K562 (cell line): ENCODE results near the gene RHEB. TPM values are rescaled to one million over a fixed set of nuclear protein-coding genes. Genes with fewer than 3 reads are reported as not detected.

Source experiments
- ATAC-seq: fragments of 200-7000 bp; cut with Tn5 transposase; 3 replicates; pipeline ENCODE4 v1.9.1; 2020; ENCODE audit warnings: moderate library complexity
- BruUV-seq: library from RNA; stranded (reverse); fragments of 400-500 nt; replicated peaks from 2 replicates; lab custom pipeline; 2021; lab: Mats Ljungman, UMichigan
- CTCF ChIA-PET: fragments of 300-600 bp; formaldehyde crosslinking; extraction: SDS; loops from one replicate; lab custom pipeline; 2021; ENCODE audit warnings: low intra/inter-chr PET ratio; lab: Yijun Ruan, JAX
- POLR2A ChIA-PET: fragments of 300-600, 350-650 bp; sonication (Branson Sonifier 250); formaldehyde crosslinking; extraction: SDS; loops from one replicate; lab custom pipeline; 2021; ENCODE audit warnings: antibody characterized with exemption, inconsistent platforms; lab: Yijun Ruan, JAX
- DNase-seq, 4 experiments: peaks; one replicate each; pipeline versions ENCODE4 v3.0.0 to v3.0.0-alpha.2; 2011 to 2018; ENCODE audit warnings: low spot score in 3 of 4, mixed read lengths in 3 of 4; ENCODE audit errors: extremely low read depth in 1 of 4
- FAIRE-seq: peaks from 2 replicates; lab custom pipeline; 2011; peaks lifted over from hg19 to GRCh38; lab: Jason Lieb, UNC
- H2AFZ ChIP-seq: 2 replicates; pipeline ENCODE4 v1.6.0; 2011; ENCODE audit warnings: low read depth, low read length, control low read depth, inconsistent platforms
- H3K27ac ChIP-seq: fragments of 200-600 bp; 3 replicates; pipeline ENCODE4 v1.8.0; 2011; ENCODE audit warnings: low read depth, mild to moderate bottlenecking, control low read depth, inconsistent platforms, low read length, moderate library complexity, mixed read lengths; ENCODE audit errors: extremely low read depth
- H3K27me3 ChIP-seq, 2 experiments: fragments of 300-600 bp in 1 of 2; 2 replicates in 1 of 2; 3 replicates in 1 of 2; pipeline versions ENCODE4 v1.6.0 to v1.8.0; 2011; ENCODE audit warnings: inconsistent platforms in 2 of 2, low read length in 2 of 2, mild to moderate bottlenecking in 1 of 2, mixed read lengths in 1 of 2, moderate library complexity in 1 of 2; ENCODE audit not compliant: control insufficient read depth in 2 of 2, insufficient read depth in 2 of 2
- H3K36me3 ChIP-seq: fragments of 300-600 bp; 3 replicates; pipeline ENCODE4 v1.8.0; 2011; ENCODE audit warnings: mild to moderate bottlenecking, low read length, inconsistent platforms; ENCODE audit not compliant: control insufficient read depth, insufficient read depth
- H3K4me1 ChIP-seq, 2 experiments: fragments of 200-600 bp in 1 of 2; replicated peaks in 1 of 2; 2 replicates in 1 of 2; 3 replicates in 1 of 2; pipeline versions ENCODE4 v1.5.1 to v1.8.0; 2011; ENCODE audit warnings: inconsistent platforms in 2 of 2, low read length in 2 of 2, mild to moderate bottlenecking in 1 of 2, mixed read lengths in 1 of 2, moderate library complexity in 1 of 2; ENCODE audit not compliant: control insufficient read depth in 2 of 2, insufficient read depth in 2 of 2
- H3K4me2 ChIP-seq: 2 replicates; pipeline ENCODE4 v1.6.1; 2011; ENCODE audit warnings: low read length, control low read depth, inconsistent platforms, mixed read lengths; ENCODE audit not compliant: insufficient read depth
- H3K4me3 ChIP-seq: fragments of 200-600 bp; sonication (generic), shearing (Covaris generic); 2 replicates; pipeline ENCODE4 v1.5.1; 2016; ENCODE audit warnings: control low read depth, inconsistent platforms
- H3K79me2 ChIP-seq: fragments of 200-600 bp; 3 replicates; pipeline ENCODE4 v1.8.0; 2011; ENCODE audit warnings: low read length, inconsistent platforms; ENCODE audit not compliant: control insufficient read depth, insufficient read depth
- H3K9ac ChIP-seq, 2 experiments: 2 replicates each; pipeline versions ENCODE4 v1.6.0 to v1.6.1; 2011; ENCODE audit warnings: low read depth in 2 of 2, low read length in 2 of 2, control low read depth in 1 of 2, inconsistent platforms in 1 of 2, mild to moderate bottlenecking in 1 of 2, mixed read lengths in 1 of 2; ENCODE audit not compliant: insufficient read depth in 1 of 2
- H3K9me1 ChIP-seq: one replicate; pipeline ENCODE4 v1.6.0; 2011; ENCODE audit warnings: inconsistent platforms, mild to moderate bottlenecking, low read length, moderate library complexity; ENCODE audit not compliant: control insufficient read depth, insufficient read depth
- H3K9me3 ChIP-seq: replicated peaks from 2 replicates; pipeline ENCODE4 v1.5.1; 2011; ENCODE audit warnings: low read depth, low read length, inconsistent platforms; ENCODE audit not compliant: control insufficient read depth, insufficient read depth
- H4K20me1 ChIP-seq: replicated peaks from 2 replicates; pipeline ENCODE4 v1.6.1; 2011; ENCODE audit warnings: low read length, inconsistent platforms, mixed read lengths; ENCODE audit not compliant: control insufficient read depth, insufficient read depth
- HNRNPH1 ChIP-seq: fragments of 200-400 bp; formaldehyde crosslinking; optimal IDR thresholded peaks from 2 replicates; pipeline ENCODE3; 2017; ENCODE audit warnings: low read depth, mild to moderate bottlenecking, low read length, moderate library complexity
- RNF219 ChIP-seq: fragments of 250-450 bp; sonication (Bioruptor Pico); IDR thresholded peaks from 2 replicates; pipeline ENCODE4 v1.5.0; 2022; ENCODE audit warnings: mild to moderate bottlenecking
- WGBS: fragments of 100-300 bp; shearing (Covaris generic); methylation state at CpG from one replicate; pipeline ENCODE4 v1.1.6; 2016; ENCODE audit warnings: low coverage, mixed read lengths; ENCODE audit not compliant: insufficient coverage; ENCODE audit errors: missing lambda C conversion rate; 5-methylcytosine and 5-hydroxymethylcytosine counted together
- in situ Hi-C: fragments of 300-500 bp; cut with MboI; formaldehyde crosslinking; loops from 4 replicates; pipeline ENCODE4 v1.15.0; 2018; ENCODE audit warnings: inconsistent platforms, mixed read lengths
- intact Hi-C: fragments of 100-400 bp; cut with micrococcal nuclease; formaldehyde crosslinking; loops from 2 replicates; pipeline ENCODE4 v1.14.2; 2022
- polyA plus RNA-seq, 8 experiments: library from polyadenylated mRNA; depleted of rRNA in 4 of 8; stranded (reverse) in 5 of 8; unstranded in 3 of 8; fragments of >200 nt; fragmentation: Nextera tagmentation in 2 of 8; fragmentation: Illumina TruSeq in 1 of 8; extraction: Ambion mirVana in 2 of 8; extraction: Trizol in 1 of 8; gene quantifications; 2 replicates each; pipeline versions ENCODE4 v1.2.1 to v1.2.3, GENCODE V29; 2011 to 2014; ENCODE audit warnings: inconsistent platforms in 1 of 8, missing spikeins in 1 of 8
- total RNA-seq, 7 experiments: library from RNA; depleted of rRNA in 6 of 7; stranded (reverse); fragments of >200 nt in 6 of 7; fragmentation: Illumina TruSeq in 2 of 7; extraction: Trizol in 2 of 7; gene quantifications; 2 replicates each; pipeline versions ENCODE4 v1.2.1 to v1.2.3, GENCODE V29; 2011 to 2021; ENCODE audit warnings: low replicate concordance in 1 of 7

The RHEB gene
- total and polyA plus RNA-seq, 9 of the 15 experiments (the other 6 are each of a cell fraction or from before 2014, with no cell fraction given): 28.5 to 249 (median 182) TPM

- Histone ChIP-seq H3K4me3 (no peak overlapping the region), H3K79me2 (no peaks in the 10 kb centered on the region), H3K27ac (no peak overlapping the region), H3K27me3 (peaks cover 11 to 86% of the 10 kb centered on the region in 2 experiments; a peak in 4 of 5 replicates), H4K20me1 (peaks cover 8% of the 10 kb centered on the region; the same call in 1 of the 2 replicates), H3K9ac (peak overlapping the region in 1 of 2 experiments; percentile 46; a peak in 1 of 4 replicates), H3K9me1 (no peaks in the 10 kb centered on the region), H3K4me2 (no peak overlapping the region), H3K36me3 (no peaks in the 10 kb centered on the region), H3K9me3 (no peaks in the 10 kb centered on the region), H2AFZ (no peak overlapping the region), H3K4me1 (peaks cover 0 to 29% of the 10 kb centered on the region in 2 experiments; a peak in 3 of 5 replicates)
- no peak for TF ChIP-seq HNRNPH1
- no peak for TF ChIP-seq RNF219
- in situ Hi-C loops (no loop called here), intact Hi-C loops (no loop called here)
- WGBS: 29% methylated on average over 25 of the region's 25 CpGs
- ATAC-seq: no peak
- BruUV-seq: no TSS peak
- no peak for DNase-seq
- CTCF ChIA-PET: no interaction called here
- no peak for FAIRE-seq
- POLR2A ChIA-PET: no interaction called here
Observed at GRCh38 chr7:151431768-151432311, 87.9 kb downstream of the RHEB start.
